DMS79 treated with DMSO at 0.1 percent for 48 hours (cell line): ENCODE measurements around the gene TXNL1.
"Not testable (repeated sequence)": the region's sequence is repeated elsewhere in the genome, so short reads cannot be mapped to it uniquely, and the experiment has no call there.

Source experiments
- DNase-seq: peaks from one replicate; lab custom pipeline; 2025; lab: John Stamatoyannopoulos, UW

TXNL1 gene

DNA sequence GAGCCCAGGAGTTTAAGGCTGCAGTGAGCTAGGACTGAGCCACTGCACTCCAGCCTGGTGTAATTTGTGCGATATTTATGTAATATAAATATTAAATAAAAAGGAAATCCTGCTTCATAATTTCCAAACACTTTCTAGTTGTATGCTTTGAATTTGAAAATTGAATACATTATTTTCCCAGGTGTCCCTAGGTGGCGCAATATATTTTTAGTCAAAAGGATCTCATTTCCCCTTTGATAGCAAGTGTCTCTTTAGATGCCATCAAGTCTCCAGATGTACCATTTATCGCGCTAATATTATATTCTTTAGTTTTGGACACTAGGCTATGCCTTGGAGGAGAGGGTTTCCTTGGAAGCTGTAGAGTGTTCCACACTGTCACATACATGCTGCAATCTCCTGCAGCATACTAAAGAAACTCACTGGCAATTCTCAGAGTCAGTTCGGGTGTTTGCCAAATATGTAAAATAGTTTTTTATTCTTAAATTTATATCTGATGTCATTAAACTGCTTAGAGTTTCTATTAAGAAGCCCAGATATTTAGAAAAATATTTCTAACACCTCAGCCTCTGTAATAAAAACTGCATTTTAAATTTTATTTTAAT is 7.1 kb upstream of the TXNL1 start:
- no peak for DNase-seq

DNA sequence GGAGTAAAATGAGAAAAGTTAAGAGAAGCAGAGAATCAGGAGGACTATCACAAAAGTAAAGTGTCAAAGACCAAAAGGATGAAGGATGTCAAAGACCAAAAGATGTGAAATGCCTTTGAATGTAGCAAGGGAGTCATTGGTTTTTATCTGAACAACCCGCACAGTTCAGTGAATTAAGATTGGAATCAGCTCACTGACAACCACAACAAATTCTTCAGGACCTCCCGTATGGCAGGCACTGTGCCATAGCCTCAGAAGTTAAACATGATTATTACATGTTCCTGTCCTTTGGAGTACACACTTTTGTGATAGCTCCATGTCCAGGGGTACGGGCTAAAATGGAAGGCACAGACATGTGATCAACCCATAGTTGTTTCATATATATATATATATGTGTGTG is 5.0 kb upstream of the TXNL1 start:
- DNase-seq = no peak

DNA sequence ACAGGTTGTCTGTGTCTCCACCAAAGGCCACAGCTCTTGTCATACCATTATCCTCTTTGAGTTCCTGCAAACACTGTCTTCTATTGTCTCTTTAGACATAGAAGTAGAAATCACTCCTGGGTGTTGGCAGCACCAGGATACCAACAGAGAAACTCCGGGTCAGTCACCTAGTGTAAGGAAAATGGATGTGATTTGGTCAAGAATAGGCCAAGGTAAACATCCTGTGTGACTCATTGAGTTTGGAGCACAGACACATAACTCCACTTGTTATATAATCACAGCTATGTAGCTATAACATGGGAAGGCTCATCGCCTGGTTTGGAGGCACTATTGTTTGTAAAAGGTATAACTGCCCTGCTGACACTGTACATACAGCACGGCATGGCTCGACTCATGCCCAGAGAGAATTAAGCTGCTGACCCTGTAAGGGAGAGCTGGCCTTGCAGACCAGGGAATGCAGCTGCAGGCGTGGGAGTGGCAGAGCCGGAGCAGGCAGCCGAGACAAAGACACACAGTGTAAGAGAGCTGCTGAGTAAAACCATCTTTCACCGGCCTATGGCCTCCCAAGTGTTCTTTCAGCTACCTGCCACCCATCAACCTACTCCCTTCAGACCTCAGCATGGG is 3.4 kb upstream of the TXNL1 start:
- DNase-seq = no peak

DNA sequence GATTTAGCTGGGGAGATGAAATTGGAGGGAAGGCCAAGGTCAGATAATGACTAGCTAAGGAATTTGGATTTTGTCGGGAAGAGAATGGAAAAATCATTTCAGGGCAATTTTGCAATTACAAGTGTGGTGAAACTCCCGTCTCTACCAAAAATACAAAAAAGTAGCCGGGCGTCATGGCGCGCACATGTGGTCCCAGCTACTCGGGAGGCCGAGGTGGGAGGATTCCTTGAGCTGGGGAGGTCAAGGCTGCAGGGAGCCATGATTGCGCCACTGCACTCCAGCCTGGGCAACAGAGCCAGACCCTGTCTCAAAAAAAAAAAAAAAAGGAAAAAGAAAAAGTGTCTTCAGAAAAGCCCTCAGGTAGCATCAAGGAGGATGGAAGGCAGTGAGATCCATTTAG is 1.2 kb upstream of the TXNL1 start:
- DNase-seq = no peak

DNA sequence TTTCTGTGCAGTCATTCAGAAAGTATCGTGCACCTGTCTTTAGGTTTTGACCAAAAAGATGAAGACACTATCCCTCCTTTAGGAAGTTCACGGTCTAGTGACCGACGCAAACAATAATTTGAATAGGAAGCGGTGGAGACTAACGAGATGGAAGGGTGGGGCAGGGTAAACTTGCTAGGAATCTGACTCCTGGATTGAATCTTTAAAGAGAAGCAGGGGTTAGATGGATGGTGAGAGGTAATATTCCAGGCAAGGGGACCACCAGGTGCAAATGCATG is 651 bp upstream of the TXNL1 start:
- peak; percentile 55 for DNase-seq

DNA sequence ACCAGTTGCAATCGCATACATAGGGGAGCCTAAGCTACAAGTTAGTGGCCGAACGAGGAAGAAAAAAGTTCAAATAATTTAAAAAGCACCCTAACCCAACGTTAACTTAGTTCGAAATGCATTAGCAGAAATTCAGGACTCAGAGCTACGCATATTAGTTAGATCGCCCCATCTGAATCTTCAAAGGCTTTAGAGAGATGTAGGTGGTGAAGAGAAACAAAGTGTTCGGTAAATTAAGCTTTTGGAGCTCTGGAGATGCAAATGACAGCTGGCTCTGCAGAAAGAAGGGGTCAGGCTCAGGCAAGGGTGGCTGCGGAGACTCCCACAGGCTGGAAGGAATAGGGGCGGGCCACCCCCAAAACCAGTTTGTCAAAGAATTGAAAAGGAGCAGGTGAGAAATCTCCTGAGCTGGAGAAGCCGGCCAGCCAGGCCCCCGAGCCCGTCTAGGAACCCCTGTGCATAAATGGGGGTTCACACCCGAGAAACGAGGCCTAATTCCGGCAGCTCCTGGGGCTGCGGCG is 621 bp downstream of the TXNL1 start:
- DNase-seq = no peak

DNA sequence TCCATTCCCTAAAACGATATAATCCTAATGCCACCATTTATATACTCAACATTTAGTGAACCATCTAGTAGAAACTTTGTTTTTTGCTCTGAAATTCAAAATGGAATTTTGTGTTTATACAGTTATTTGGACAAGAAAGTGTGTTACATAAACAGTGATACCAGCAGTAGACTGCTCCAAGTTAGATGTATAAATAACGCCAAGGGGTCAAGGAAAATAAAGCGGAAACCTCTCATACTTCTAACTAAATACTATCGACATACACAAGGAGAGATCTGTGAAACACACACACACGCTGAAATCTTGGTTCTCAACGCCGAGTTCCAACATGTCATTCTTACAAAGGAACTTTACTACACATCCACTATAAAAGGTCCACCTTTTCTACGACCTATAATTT is 1.2 kb downstream of the TXNL1 start:
- DNase-seq = no peak

DNA sequence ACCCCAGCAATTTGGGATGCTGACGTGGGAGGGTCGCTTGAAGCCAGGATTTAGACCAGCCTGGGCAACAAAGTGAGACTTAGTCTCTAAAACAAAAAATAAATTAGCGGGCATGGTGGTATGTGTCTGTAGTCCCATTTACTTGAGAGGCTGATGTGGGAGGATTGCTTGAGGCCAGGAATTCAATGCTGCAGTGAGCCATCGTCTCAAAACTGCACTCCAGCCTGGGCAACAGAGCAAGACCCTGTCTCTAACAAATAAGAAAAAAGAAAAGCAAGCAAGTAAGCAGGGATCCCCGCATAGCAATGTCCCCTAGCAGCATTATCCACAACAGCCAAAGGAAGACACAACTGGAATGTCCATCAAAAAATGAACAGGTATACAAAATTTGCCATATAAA is 3.4 kb downstream of the TXNL1 start:
- DNase-seq = no peak

DNA sequence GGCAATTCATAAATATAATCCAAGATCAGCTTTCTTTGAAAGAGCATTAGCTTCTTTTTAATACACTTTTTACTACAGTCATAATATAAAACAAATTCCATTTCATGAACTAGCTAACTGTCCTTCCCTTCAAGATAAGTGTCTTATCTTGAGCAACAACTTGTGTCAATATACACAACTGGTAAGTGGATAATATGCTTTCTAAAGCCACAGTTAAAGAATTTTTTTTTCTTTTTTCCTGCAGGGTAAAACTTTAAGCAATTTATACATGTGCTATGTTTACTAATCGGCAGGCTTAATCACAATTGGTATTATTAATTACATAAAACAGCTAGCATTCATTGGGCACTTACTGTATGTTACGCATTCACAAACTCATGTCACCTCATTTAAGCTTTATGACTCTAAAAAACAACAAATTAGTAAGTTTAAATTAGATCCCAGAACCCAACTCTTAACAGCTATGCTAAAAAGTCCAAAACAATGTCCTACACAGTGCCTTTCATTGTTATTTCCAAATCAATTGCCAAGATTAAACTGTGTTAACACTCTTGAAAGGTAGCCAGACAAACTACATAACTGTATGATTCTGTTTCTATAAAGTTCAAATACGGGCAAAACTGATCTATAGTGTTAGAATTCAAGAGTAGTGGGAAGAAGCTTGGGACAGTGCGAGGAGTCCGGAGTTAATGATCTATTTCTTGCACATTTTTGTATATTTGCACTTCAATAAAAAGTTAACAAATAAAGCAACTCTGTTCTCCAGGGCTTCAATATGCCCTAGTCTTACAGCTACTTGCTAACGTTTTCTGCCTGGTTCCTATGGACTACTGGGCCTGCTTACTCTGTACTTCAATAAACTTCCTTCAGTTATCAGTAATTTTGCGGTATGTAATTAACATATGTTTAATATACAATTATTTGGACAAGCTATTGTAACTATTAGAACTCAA is 6.0 kb downstream of the TXNL1 start:
- no peak for DNase-seq

DNA sequence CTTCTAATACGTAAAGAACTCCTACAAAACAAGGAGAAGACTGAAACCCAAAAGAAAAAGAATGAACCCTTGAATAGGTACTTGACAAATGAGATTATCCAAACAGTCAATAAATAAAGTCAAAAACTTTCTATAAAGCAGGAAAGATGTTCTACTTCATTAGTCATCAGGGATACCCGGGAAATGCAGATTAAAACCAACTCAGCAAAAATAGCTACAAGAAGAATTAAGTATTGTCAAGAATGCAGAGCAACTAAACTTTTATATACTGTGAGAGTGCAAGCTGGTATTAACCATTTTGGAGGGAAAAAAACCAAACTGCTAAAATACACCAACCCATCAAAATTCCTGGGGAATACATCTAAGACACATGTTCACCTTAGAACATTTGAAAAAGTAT is 10.4 kb downstream of the TXNL1 start:
- DNase-seq = no peak

DNA sequence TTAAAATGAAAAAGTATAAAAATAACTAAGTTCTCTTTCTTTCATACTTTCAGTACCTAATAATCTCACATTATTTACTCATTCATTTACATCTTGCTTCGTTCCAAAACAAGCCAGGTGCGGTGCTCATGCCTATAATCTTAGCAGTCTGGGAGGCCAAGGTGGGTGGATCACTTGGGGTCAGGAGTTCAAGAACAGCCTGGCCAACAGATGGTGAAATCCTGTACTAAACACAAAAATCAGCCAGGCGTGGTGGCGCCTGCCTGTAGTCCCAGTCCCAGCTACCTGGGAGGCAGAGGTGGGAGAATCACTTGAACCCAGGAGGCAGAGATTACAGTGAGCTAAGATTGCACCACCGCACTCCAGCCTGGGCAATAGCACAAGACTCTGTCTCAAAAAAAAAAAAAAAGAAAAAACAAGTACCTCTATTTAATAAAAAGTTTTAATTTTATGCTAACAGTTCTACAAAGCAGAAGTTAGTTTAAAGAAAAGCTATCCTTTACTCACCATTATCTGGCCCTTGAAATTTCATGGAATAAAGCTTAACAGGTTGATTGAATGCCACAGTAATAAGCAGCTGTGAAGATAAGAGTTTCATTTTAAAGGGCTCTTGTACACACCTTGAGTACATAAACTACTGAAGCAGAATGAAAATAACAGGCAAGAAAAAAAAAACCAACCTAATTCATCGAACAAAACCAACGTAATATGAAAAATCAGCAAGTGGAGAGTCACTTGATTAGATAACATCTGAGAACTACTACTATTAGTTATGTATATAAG is 22.5 kb downstream of the TXNL1 start:
- DNase-seq = peak; percentile 91

DNA sequence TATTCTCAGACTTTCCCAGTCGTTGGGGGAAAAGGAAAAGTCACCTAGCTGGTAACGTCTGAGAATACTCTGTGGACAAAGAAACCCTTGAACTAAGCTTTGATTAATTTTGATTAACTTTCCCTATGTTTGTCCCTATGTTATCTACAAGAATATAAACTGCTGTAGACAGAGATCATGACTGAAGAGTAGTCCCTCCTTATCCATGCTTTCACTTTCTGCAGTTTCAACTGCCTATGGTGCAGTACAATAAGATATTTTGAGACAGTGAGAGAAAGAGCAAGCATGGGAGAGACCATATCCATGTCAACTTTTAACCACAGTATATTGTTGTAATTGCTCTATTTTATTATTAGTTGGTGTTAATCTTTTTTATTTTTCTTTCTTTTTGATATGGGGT is 31.8 kb downstream of the TXNL1 start:
- DNase-seq = no peak

DNA sequence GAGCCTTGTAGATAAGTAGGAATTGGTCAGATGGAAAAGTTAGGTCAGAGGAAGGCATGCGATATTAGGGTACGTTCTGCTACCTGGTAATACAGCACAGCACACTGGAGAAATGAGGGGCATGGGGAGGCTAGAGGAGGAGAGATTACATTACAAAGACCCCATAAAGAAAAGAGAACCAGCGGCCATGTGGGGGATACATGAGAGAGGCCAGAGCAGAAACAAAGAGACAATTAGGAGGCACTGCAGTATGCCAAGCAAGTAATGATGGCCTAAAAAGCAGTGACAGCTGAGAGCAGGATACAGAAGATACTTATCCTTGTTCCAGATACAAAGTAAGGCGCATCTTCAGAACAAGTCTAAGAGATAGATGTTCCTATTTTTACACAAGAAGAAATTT is 40.0 kb downstream of the TXNL1 start:
- no peak for DNase-seq

DNA sequence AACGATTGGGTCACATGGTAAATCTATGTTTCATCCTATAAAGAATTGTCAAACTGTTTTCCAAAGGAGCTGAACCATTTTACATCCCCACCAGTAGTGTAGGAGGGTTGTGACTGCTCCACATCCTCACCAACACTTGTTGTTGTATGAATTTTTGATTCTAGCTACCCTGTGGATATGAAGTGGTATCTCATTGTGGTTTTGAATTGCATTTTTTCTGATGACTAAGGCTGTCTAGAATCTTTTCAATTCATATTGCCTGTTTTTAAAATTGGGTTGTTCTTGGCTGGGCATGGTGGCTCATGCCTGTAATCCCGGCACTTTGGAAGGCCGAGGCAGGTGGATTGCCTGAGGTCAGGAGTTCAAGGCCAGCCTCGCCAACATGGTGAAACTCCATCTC is 44.5 kb downstream of the TXNL1 start:
- DNase-seq = no peak

DNA sequence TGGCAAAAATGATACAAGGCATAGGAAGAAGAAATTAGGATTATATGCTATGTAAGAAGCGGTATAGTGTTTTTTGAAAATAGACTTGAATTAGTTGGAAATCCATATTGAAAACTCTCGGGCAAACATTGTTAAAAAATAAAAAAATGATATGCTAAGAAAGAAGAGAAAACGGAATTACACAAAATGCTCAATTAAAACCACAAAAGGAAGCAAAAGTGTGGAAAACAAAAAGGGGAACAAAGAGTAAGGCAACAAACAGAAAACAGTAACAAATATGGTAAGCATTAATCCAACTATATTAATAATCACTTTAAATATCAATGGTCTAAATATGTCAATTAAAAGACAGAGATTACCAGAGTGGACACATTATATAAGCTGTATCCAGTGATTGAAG is 58.4 kb downstream of the TXNL1 start:
- DNase-seq = no peak

DNA sequence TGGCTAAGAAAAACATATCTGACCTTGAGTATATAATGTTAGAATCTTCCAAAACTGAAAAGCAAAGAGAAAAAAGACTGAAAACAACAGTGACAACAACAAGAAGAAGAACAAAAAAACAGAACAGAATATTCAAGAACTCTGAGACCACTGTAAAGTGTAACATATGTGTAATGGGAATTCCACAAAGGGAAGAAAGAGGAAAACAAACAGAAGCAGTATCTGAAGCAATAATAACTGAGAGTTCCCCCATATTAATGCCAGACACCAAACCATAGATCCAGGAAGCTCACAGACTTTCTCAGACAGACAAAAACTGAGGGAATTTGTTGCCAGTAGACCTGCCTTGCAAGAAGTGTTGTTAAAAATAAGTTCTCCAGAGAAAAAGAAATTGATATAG is 58.9 kb downstream of the TXNL1 start:
- DNase-seq = no peak

DNA sequence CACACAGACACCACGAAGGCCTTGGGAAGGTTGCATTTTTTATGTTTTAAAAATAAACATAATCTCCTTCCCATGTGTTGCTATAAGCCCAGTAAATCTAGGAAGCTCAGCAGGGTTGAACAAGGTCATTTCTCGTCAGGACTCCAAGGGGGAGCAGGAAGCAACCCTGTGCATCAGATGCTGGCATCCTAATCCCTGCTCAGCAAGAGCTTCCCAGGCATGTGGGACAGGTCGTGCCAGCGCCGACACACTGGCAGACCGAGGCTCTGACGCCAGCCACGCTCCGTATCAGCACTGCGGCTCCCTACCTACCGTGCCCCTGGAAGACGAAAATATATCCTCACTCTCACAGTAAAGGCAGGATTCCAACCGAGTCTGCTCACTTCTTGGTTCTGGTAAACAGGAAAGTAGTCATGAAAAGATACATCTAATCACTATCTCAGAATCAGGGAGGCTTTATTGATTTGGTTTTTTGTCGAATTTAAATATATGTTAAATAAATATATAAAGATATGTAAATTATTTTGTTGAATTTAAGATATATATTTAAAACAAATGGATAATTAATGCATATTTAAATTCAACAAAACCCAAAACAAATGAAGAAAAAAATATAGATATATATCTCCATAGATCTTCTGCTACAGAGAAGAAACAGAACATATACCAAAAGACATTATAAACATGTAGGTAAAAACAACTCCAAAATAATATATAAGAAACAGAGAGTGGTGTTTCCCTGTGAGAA is 61.4 kb downstream of the TXNL1 start:
- no peak for DNase-seq

DNA sequence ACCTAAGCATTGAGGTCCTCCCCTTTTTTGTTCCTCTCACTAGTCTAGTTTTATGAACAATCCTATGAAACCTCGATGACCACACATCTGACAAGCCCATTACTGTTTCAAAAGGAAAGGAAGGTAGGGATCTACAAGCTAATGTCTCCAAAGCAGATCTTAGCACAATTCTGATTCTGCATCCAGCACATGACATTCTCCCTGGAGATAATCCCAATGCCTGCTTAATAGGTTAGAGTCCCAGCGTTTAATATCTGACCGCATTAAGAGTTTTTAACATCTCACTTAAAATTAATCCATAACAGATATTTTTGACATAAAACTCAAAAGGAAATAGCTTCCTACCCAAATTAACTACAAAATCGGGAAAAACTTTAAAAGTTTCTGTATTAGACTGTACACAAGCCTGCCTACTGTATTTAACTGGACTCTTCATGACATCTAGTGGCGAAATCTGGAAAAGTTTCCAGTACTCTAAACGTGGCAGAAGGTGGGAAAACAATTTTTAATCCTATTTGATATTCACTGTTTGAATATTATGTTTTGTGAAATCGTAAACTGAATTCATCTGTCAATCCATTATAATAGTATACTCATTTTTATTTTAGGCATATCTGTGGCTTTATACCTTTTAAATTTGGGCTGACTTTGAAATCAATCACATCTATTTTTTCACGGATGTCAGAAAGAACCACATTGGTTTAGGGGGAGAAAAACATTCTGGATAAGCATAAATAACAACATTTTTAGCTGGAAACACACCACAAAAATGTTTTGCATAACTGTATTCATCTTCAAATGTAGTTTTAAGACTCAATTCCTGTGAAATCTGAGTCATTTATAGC is 62.4 kb downstream of the TXNL1 start:
- peak; percentile 47 for DNase-seq

DNA sequence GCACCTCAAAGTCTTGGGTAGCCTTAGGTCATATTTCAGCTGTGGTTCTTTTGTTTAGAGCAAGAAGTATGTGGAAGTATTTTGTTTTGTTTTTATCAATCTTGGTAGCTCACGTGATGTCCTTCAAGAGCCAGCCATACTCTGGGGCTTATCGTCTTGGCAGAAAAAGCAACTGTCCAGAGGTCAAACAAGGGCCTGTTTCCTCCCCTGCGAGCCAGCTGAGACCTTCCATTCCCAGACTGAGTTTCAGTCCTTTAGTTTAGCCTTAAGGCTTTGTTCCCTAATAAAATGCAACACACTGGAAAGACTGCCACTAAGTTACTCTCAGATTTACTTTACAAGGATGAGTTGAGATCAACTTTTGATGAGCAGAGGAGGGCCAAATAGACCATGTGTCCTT is 63.5 kb downstream of the TXNL1 start:
- no peak for DNase-seq

DNA sequence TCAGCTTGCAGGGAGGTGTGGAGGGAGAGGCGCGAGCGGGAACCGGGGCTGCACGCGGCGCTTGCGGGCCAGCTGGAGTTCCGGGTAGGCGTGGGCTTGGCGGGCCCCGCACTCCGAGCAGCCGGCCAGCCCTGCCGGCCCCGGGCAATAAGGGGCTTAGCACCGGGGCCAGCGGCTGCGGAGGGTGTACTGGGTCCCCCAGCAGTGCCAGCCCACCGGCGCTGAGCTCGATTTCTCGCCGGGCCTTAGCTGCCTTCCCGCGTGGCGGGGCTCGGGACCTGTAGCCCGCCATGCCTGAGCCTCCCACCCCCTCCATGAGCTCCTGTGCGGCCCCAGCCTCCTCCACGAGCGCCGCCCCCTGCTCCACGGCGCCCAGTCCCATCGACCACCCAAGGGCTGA is 66.1 kb downstream of the TXNL1 start:
- not testable (repeated sequence) for DNase-seq

DNA sequence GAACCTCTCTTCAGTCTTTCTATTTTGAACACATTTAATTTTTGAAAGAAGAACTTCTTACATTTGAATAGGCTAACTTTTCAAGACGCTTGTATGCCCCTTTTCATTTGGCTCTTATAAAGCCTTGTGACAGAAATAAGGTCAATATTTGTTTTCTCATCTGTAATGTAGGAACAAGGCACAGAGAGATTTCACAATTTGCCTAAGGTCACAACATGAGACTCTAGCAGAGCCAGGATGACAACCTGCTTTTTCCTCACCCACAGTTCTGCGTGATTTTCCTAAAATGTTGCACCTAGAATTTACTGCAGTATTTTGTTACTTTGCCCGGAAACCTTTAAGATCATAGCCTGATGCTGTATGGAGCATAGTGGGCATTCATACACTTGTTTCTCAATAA is 67.4 kb downstream of the TXNL1 start:
- DNase-seq = no peak
